Thymus (tissue), 11 donors: Measurements from ENCODE around the gene PLCL1. TPM values are rescaled to one million over a fixed set of nuclear protein-coding genes. Genes with fewer than 3 reads are reported as not detected.
A peak's percentile ranks its signal among the peaks of the same experiment; 100 is the strongest.

ENCODE experiments used
- DNase-seq, 9 donors: peaks; one replicate each; pipeline ENCODE4 v3.0.0-alpha.2; 2013; ENCODE audit warnings: low spot score in 9 of 9, low read depth in 6 of 9, missing footprints in 1 of 9
- H3K27ac ChIP-seq, 2 donors: one replicate each; pipeline ENCODE4 v1.5.1; 2013; ENCODE audit warnings: control low read depth in 1 of 2, low read depth in 1 of 2, low read length in 1 of 2, mild to moderate bottlenecking in 1 of 2, moderate library complexity in 1 of 2
- H3K27me3 ChIP-seq, 2 donors: one replicate each; pipeline ENCODE4 v1.5.1; 2013; ENCODE audit warnings: low read length in 1 of 2; ENCODE audit not compliant: control insufficient read depth in 2 of 2, insufficient read depth in 1 of 2
- H3K36me3 ChIP-seq, 2 donors: one replicate each; pipeline ENCODE4 v1.5.1; 2013; ENCODE audit warnings: low read length in 1 of 2, mild to moderate bottlenecking in 1 of 2, moderate library complexity in 1 of 2; ENCODE audit not compliant: control insufficient read depth in 2 of 2, insufficient read depth in 2 of 2
- H3K4me1 ChIP-seq, 2 donors: one replicate each; pipeline ENCODE4 v1.5.1; 2013; ENCODE audit warnings: low read length in 2 of 2; ENCODE audit not compliant: control insufficient read depth in 2 of 2, insufficient read depth in 2 of 2
- H3K4me3 ChIP-seq, 2 donors: one replicate each; pipeline ENCODE4 v1.5.1; 2013; ENCODE audit warnings: low read length in 2 of 2, control low read depth in 1 of 2, mild to moderate bottlenecking in 1 of 2
- H3K9me3 ChIP-seq, 2 donors: one replicate each; pipeline ENCODE4 v1.5.1; 2013; ENCODE audit warnings: low read length in 1 of 2, mild to moderate bottlenecking in 1 of 2; ENCODE audit not compliant: control insufficient read depth in 2 of 2, insufficient read depth in 1 of 2
- WGBS: extraction: QIAGEN DNeasy Blood & Tissue Kit; methylation state at CpG from one replicate; pipeline ENCODE4 v1.1.7; 2013; 5-methylcytosine and 5-hydroxymethylcytosine counted together
- polyA plus RNA-seq: library from polyadenylated mRNA; stranded (reverse); fragments of 200-250 nt; gene quantifications from one replicate; pipeline ENCODE4 v1.2.3, GENCODE V29; 2013
- total RNA-seq: library from RNA; stranded (reverse); fragments of 120-200 nt; gene quantifications from one replicate; pipeline ENCODE4 v1.2.4, GENCODE V29; 2013
- donor health status: healthy.

Gene PLCL1
- total and polyA plus RNA-seq, 2 donors: 7.8 to 16.5 TPM

- Histone ChIP-seq H3K4me1 (peaks cover 4 to 5% of the 10 kb centered on the region in 2 donors), H3K27me3 (no peaks in the 10 kb centered on the region), H3K4me3 (no peak overlapping the region), H3K9me3 (no peaks in the 10 kb centered on the region), H3K27ac (no peak overlapping the region), H3K36me3 (peaks cover 3 to 7% of the 10 kb centered on the region in 2 donors)
- WGBS: 96% methylated on average over 3 of the region's 3 CpGs
- DNase-seq: no peak
Measured at GRCh38 chr2:197883354-197884032, 79.1 kb downstream of the PLCL1 start.

- Histone ChIP-seq H3K9me3 (no peaks in the 10 kb centered on the region), H3K36me3 (peaks cover 3 to 7% of the 10 kb centered on the region in 2 donors)
- WGBS: 95% methylated on average over 3 of the region's 3 CpGs
Measured at GRCh38 chr2:197884252-197884651, 79.9 kb downstream of the PLCL1 start.

GRCh38 chr2:197885126-197885525 lies 80.7 kb downstream of the PLCL1 start:
- Histone ChIP-seq H3K4me3 (no peak overlapping the region), H3K4me1 (no peaks in the 10 kb centered on the region), H3K27ac (no peak overlapping the region), H3K27me3 (no peaks in the 10 kb centered on the region), H3K9me3 (no peaks in the 10 kb centered on the region), H3K36me3 (peaks cover 3 to 7% of the 10 kb centered on the region in 2 donors)
- DNase-seq: no peak
- over 99% methylated on average over 3 of the region's 3 CpGs for WGBS

More at GRCh38 chr2:197884252-197884651, 79.9 kb downstream of the PLCL1 start:
- no peak overlapping the region for H3K4me3 ChIP-seq
- no peaks in the 10 kb centered on the region for H3K4me1 ChIP-seq
- no peak for DNase-seq
- H3K27ac ChIP-seq: no peak overlapping the region
- no peaks in the 10 kb centered on the region for H3K27me3 ChIP-seq

GRCh38 chr2:197885587-197885986 lies 81.2 kb downstream of the PLCL1 start:
- H3K4me3 ChIP-seq: no peak overlapping the region
- 97% methylated on average over 4 of the region's 4 CpGs for WGBS
- no peaks in the 10 kb centered on the region for H3K4me1 ChIP-seq
- H3K27me3 ChIP-seq: no peaks in the 10 kb centered on the region
- H3K36me3 ChIP-seq: peaks cover 3 to 7% of the 10 kb centered on the region in 2 donors
- H3K9me3 ChIP-seq: no peaks in the 10 kb centered on the region
- no peak for DNase-seq
- no peak overlapping the region for H3K27ac ChIP-seq

GRCh38 chr2:197888321-197888720 lies 83.9 kb downstream of the PLCL1 start:
- Histone ChIP-seq H3K36me3 (peaks cover 3 to 7% of the 10 kb centered on the region in 2 donors), H3K27ac (no peak overlapping the region), H3K4me1 (peaks cover 0 to 6% of the 10 kb centered on the region in 2 donors), H3K9me3 (no peaks in the 10 kb centered on the region), H3K27me3 (no peaks in the 10 kb centered on the region), H3K4me3 (no peak overlapping the region)
- 98% methylated on average over 1 of the region's 1 CpG for WGBS
- DNase-seq: no peak

- H3K9me3 ChIP-seq: no peaks in the 10 kb centered on the region
- 28% methylated on average over 2 of the region's 2 CpGs for WGBS
- H3K27ac ChIP-seq: peak overlapping the region; percentile 37 to 52
- no peaks in the 10 kb centered on the region for H3K27me3 ChIP-seq
- peak in 3 of 9 donors; percentile 29 to 69 (median 44) for DNase-seq
- peaks cover 0 to 10% of the 10 kb centered on the region in 2 donors for H3K4me1 ChIP-seq
- peaks cover 3 to 7% of the 10 kb centered on the region in 2 donors for H3K36me3 ChIP-seq
- H3K4me3 ChIP-seq: no peak overlapping the region
Measured at GRCh38 chr2:197889041-197889440, 84.6 kb downstream of the PLCL1 start.

- Histone ChIP-seq H3K4me3 (no peak overlapping the region), H3K27ac (no peak overlapping the region), H3K4me1 (peaks cover 0 to 11% of the 10 kb centered on the region in 2 donors), H3K9me3 (no peaks in the 10 kb centered on the region), H3K36me3 (peaks cover 2 to 7% of the 10 kb centered on the region in 2 donors), H3K27me3 (no peaks in the 10 kb centered on the region)
- DNase-seq: no peak
- WGBS: 91% methylated on average over 1 of the region's 1 CpG
Measured at GRCh38 chr2:197890168-197890567, 85.8 kb downstream of the PLCL1 start.

- Histone ChIP-seq H3K27ac (peak overlapping the region in 1 of 2 donors; percentile 53), H3K4me1 (peaks cover 0 to 11% of the 10 kb centered on the region in 2 donors), H3K9me3 (no peaks in the 10 kb centered on the region), H3K36me3 (peaks cover 0 to 3% of the 10 kb centered on the region in 2 donors), H3K27me3 (no peaks in the 10 kb centered on the region), H3K4me3 (no peak overlapping the region)
- WGBS: 93% methylated on average over 7 of the region's 7 CpGs
- DNase-seq: peak in 1 of 9 donors; percentile 41
Measured at GRCh38 chr2:197891897-197892442, 87.6 kb downstream of the PLCL1 start.

GRCh38 chr2:197893403-197894177 lies 89.2 kb downstream of the PLCL1 start:
- no peaks in the 10 kb centered on the region for H3K27me3 ChIP-seq
- no peak overlapping the region for H3K27ac ChIP-seq
- peaks cover 0 to 3% of the 10 kb centered on the region in 2 donors for H3K36me3 ChIP-seq
- H3K4me1 ChIP-seq: peaks cover 0 to 11% of the 10 kb centered on the region in 2 donors
- no peaks in the 10 kb centered on the region for H3K9me3 ChIP-seq
- 92% methylated on average over 6 of the region's 6 CpGs for WGBS
- no peak overlapping the region for H3K4me3 ChIP-seq
- DNase-seq: no peak
